Rectal smooth muscle tissue (tissue), 1 donor: ENCODE measurements around the gene HOXA4.
A peak's percentile ranks its signal among the peaks of the same experiment; 100 is the strongest.

ENCODE experiments used
- H3K27ac ChIP-seq: one replicate; pipeline ENCODE4 v1.7.0; 2013; ENCODE audit warnings: low read depth, low read length, inconsistent platforms
- H3K27me3 ChIP-seq: one replicate; pipeline ENCODE4 v1.7.0; 2013; ENCODE audit warnings: low read length; ENCODE audit not compliant: control insufficient read depth, insufficient read depth
- H3K36me3 ChIP-seq: one replicate; pipeline ENCODE4 v1.7.0; 2013; ENCODE audit warnings: low read length; ENCODE audit not compliant: control insufficient read depth, insufficient read depth
- H3K4me1 ChIP-seq: one replicate; pipeline ENCODE4 v1.7.0; 2013; ENCODE audit warnings: low read length; ENCODE audit not compliant: control insufficient read depth, insufficient read depth
- H3K4me3 ChIP-seq: one replicate; pipeline ENCODE4 v1.7.0; 2013; ENCODE audit warnings: low read length
- H3K9ac ChIP-seq: one replicate; pipeline ENCODE4 v1.7.0; 2013; ENCODE audit warnings: low read length

Gene HOXA4

GRCh38 chr7:27159266-27160144 is 28.9 kb upstream of the HOXA4 start:
- Histone ChIP-seq H3K9ac (no peak overlapping the region), H3K27me3 (peaks cover 2% of the 10 kb centered on the region), H3K36me3 (no peaks in the 10 kb centered on the region), H3K4me1 (peaks cover 7% of the 10 kb centered on the region), H3K27ac (no peak overlapping the region), H3K4me3 (peak overlapping the region; percentile 79)

GRCh38 chr7:27158436-27159265 is 28.1 kb upstream of the HOXA4 start:
- Histone ChIP-seq H3K27me3 (peaks cover 2% of the 10 kb centered on the region), H3K9ac (no peak overlapping the region), H3K4me1 (peaks cover 7% of the 10 kb centered on the region), H3K4me3 (peak overlapping the region; percentile 54), H3K36me3 (no peaks in the 10 kb centered on the region), H3K27ac (no peak overlapping the region)

GRCh38 chr7:27157702-27158431 is 27.3 kb upstream of the HOXA4 start:
- no peak overlapping the region for H3K27ac ChIP-seq
- H3K4me1 ChIP-seq = peaks cover 10% of the 10 kb centered on the region
- no peak overlapping the region for H3K9ac ChIP-seq
- no peaks in the 10 kb centered on the region for H3K36me3 ChIP-seq
- peaks cover 3% of the 10 kb centered on the region for H3K27me3 ChIP-seq
- H3K4me3 ChIP-seq = peak overlapping the region; percentile 69

GRCh38 chr7:27156916-27157701 is 26.6 kb upstream of the HOXA4 start:
- H3K27me3 ChIP-seq = peaks cover 6% of the 10 kb centered on the region
- H3K4me1 ChIP-seq = peaks cover 12% of the 10 kb centered on the region
- H3K9ac ChIP-seq = peak overlapping the region; percentile 36
- no peaks in the 10 kb centered on the region for H3K36me3 ChIP-seq
- H3K27ac ChIP-seq = peak overlapping the region; percentile 89
- H3K4me3 ChIP-seq = peak overlapping the region; percentile 69

- Histone ChIP-seq H3K27ac (peak within 1 kb of the TSS; percentile 89), H3K9ac (peak within 1 kb of the TSS; percentile 36), H3K36me3 (no peaks in the 10 kb centered on the region), H3K4me1 (peaks cover 12% of the 10 kb centered on the region), H3K27me3 (peaks cover 8% of the 10 kb centered on the region), H3K4me3 (peak within 1 kb of the TSS; percentile 69)
Measured at GRCh38 chr7:27156508-27156898, 25.9 kb upstream of the HOXA4 start, which contains the start of gene HOXA7. Gene HOXA7 (minus strand): TSS chr7:27156675. CDS start chr7:27156545, 130 bp downstream.

- no peaks in the 10 kb centered on the region for H3K36me3 ChIP-seq
- peaks cover 8% of the 10 kb centered on the region for H3K27me3 ChIP-seq
- peak overlapping the region; percentile 3 for H3K9ac ChIP-seq
- H3K4me3 ChIP-seq = peak overlapping the region; percentile 69
- peaks cover 12% of the 10 kb centered on the region for H3K4me1 ChIP-seq
- peak overlapping the region; percentile 89 for H3K27ac ChIP-seq
Measured at GRCh38 chr7:27155816-27156507, 25.4 kb upstream of the HOXA4 start.

- Histone ChIP-seq H3K4me1 (peaks cover 12% of the 10 kb centered on the region), H3K36me3 (no peaks in the 10 kb centered on the region), H3K27me3 (peaks cover 8% of the 10 kb centered on the region), H3K27ac (peak overlapping the region; percentile 89), H3K4me3 (peak overlapping the region; percentile 69), H3K9ac (peak overlapping the region; percentile 3)
Measured at GRCh38 chr7:27154901-27155815, 24.6 kb upstream of the HOXA4 start.

GRCh38 chr7:27154369-27154768 is 23.8 kb upstream of the HOXA4 start:
- H3K4me3 ChIP-seq = peak overlapping the region; percentile 26
- no peak overlapping the region for H3K9ac ChIP-seq
- H3K27ac ChIP-seq = no peak overlapping the region
- H3K36me3 ChIP-seq = no peaks in the 10 kb centered on the region
- peaks cover 12% of the 10 kb centered on the region for H3K4me1 ChIP-seq
- H3K27me3 ChIP-seq = peaks cover 8% of the 10 kb centered on the region

- Histone ChIP-seq H3K27me3 (peaks cover 7% of the 10 kb centered on the region), H3K4me1 (peaks cover 12% of the 10 kb centered on the region), H3K4me3 (no peak overlapping the region), H3K36me3 (no peaks in the 10 kb centered on the region), H3K27ac (no peak overlapping the region), H3K9ac (no peak overlapping the region)
Measured at GRCh38 chr7:27153526-27153925, 23.0 kb upstream of the HOXA4 start.

- Histone ChIP-seq H3K27ac (peak overlapping the region; percentile 96), H3K4me3 (peak overlapping the region; percentile 90), H3K27me3 (peaks cover 7% of the 10 kb centered on the region), H3K9ac (no peak overlapping the region), H3K4me1 (peaks cover 16% of the 10 kb centered on the region), H3K36me3 (no peaks in the 10 kb centered on the region)
Measured at GRCh38 chr7:27152816-27153442, 22.4 kb upstream of the HOXA4 start.
